GM10847 (cell line): ENCODE results near the gene GRM4.

ENCODE experiments used
- POLR2A ChIP-seq: IDR thresholded peaks from 2 replicates; pipeline ENCODE4 v1.6.1; 2011; ENCODE audit not compliant: insufficient read length; ENCODE audit errors: extremely low read depth

GRM4 gene

DNA sequence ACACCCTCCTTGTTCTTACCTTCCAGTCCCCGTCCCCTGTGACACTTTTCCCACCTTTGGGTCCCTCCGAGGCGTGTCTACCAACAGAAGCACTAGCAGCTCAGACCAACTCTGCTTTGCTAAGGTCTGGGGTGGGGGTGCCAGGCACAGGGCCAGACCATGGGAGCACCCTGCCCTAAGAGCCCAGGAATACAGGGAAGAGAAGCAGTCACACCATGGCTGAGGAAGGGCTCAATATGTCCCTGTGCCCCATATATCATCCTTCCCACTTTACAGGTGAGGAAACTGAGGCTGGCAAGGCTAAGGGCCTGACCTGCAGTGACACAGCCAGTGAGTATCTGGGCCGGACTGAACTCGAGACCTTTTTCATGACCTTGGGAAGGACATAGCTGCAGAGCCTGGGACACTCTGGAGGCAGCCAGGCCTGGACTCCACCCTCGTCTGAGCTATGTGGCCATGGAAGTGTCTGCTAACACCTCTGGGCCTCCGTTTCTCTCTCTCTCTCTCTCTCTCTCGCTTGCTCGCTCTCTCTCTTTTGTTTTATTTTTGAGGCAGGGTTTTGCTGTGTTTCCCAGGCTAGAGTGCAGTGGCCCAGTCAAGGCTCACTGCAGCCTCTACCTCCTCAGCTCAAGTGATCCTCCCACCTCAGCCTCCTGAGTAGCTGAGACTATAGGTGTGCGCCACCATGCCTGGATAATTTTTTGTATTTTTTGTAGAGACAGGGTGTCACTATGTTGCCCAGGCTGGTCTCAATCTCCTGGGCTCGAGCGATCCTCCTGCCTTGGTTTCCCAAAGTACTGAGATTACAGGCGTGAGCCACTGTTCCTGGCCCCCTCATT lies 156.7 kb downstream of the GRM4 start:
- no peak for TF ChIP-seq POLR2A

DNA sequence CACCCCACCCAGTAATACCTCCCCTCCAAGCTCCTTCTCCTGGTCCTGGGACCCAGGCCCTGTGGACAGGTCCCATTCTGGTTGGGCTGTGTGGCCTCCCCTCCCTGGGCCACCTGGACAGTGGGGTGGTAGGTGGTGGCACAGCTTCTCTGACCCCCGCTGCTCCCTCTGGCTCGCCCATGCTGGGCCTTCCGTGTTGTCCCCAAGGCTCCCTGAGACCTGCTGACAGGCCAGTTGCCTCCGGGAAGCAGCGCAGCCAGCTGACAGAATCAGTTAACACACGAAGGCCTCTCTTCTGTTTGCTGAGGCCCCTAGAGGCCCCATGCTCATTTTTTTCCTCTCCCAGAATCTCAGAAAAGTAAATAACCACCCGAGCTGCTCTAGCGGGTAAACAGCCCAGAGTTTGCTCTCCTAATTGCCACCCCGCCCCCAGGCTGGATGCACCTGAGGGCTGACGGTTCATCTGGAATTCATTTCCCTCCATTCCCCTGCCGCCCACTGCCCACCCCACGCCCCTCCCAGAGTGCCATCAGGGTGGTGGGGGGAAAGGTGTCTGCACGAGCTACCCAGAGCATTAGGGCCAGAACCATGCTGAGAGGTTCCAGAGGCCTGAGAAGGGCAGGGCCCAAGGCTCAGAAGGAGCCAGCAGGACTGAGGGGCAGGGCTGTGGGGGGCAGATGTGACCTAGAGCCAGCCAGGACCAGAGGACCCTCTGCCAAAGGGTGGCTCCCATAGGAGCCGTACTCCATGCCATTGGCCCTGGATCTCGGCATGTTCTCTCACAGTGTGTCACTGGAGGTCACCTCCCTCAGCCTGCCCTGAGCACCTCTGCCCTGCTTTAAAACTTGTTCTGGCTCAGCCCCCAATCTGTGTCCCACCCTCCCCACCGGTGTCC lies 157.5 kb downstream of the GRM4 start:
- no peak for TF ChIP-seq POLR2A

DNA sequence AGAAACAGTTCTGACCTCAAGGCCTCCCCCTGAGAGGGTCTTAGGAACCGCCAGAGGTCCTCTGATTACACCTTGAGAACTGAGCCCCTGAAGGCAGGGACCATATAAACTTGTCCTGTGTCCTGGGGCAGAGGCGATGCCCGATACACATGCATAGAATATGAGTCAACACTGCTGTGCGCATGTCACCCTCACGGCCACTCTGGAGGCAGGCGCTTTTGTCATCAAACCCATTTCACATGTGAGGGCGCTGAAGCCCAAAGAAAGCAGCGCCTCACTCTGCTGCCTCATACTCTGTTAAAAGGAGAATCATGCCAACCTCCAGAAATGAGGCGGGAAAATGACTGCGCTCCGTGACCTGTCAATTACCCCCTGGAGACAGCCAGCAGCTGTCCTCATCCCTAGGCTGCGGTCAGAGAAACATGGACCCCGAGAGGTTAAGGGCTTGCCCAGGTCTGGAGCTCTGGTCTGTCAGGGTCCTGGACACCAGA lies 158.3 kb downstream of the GRM4 start:
- no peak for TF ChIP-seq POLR2A

DNA sequence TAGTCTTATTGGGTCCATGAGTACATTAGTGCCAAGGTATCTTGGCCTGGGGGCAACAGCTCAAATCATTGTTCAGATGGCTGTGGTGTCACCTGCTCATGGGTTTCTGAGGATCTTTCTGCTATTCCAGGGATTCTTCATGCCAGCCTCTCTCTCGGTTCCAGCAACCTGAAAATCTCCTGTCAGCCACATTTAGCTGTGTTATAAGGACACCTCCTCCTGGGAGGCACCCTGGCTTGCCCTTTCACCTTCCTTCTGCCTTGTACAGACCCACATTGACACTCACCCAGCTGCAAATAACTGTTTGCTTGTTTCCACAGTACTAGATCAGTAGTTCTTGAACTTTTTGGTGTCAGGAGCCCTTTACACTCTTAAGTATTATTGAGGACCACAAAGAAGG lies 159.9 kb downstream of the GRM4 start:
- no peak for TF ChIP-seq POLR2A

DNA sequence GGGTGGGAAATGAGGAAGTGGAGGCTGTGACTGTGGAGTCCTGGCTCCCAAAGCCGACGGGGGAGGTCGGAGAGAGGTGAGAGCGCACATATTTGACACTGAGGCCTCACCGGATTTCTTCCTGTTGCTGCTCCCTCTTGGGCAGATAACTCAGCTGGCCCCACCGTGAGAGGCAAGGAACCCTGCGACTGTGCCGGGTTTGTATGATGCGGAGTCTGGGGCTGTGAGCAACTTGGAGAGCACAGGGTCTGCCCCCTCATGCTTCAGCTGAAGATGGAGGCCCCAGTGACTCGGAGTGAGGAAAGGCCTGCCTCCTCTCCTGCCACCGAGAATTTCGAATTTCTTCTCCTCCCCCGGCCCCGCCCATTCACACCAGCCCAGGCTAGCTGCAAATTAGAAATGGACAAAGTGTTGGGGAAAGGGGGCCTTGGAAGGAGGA lies 160.6 kb downstream of the GRM4 start:
- no peak for TF ChIP-seq POLR2A

DNA sequence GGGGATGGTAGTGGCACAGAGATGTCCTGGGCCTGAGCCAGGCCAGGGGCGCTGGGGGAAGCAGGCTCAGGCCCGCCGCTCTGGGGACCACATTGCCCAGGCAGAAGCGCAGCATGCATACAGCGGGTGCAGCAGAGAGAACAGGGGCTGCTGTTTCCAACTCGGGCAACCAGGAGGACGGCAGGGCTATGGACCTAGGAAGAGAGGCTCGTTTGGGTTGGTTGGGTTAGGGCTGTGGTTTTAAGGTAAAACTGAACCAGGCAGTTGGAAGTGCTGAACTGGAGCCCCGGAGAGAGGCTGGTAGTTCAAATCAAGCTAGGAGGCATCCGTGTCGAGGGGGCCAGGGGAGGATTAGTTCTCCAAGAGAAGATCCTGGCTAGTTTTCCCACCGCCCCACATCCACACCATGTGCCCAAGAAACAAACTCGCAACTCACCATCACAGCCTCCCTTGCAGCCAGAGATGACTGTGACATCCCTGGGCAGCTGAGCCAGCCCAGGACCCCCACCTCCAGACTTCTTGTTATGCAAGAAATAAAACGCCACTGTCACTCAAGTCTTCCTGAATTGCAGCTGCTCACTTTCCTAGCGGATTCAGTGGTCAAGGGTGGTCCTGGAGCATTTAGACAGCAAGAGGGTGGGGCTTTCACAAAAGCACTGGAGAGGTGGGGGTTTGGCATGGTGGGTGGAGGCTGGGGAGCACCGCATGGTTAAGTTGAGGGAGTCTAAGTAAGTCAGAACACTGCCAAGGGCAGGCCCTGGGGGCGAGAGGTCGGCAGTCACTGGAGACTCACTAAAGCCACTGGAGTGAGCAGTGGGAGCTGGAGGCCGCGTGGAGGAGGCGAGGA lies 161.2 kb downstream of the GRM4 start:
- TF ChIP-seq POLR2A = no peak

DNA sequence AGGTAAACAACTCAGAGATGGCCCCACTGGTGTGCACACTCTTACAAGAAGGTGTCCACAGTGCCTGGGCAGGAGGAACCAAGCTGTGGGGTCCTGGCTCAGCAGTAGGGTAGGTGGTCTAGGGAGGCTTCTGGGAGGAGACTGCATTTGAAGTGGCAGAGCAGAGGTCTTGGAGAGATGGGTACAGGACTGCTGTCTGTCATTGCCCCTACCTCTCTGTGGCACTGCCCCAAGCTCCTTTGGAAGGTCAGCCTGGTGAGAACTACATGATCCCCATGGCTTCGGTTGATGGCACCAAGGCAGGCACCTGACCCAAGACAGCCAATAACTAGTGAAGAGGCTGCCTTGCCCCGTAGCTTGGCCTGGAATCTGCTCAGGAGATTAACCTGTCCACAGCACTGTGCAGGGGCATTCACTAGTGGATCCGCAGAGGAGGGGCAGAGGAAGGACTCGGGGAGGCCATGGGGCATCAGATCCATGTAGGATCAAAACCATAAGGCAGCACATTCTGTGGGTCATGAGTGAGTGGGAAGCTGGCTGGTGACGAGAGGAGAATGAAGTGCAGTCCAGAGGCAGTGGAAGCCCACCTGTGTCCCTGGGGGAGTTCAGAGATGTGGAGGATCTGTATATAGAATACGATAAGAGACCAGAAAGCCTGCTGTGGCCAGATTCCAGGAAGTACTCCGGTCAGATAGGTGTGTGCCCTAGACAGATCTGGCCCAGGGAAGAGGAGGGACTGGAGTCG lies 162.0 kb downstream of the GRM4 start:
- TF ChIP-seq POLR2A = no peak

DNA sequence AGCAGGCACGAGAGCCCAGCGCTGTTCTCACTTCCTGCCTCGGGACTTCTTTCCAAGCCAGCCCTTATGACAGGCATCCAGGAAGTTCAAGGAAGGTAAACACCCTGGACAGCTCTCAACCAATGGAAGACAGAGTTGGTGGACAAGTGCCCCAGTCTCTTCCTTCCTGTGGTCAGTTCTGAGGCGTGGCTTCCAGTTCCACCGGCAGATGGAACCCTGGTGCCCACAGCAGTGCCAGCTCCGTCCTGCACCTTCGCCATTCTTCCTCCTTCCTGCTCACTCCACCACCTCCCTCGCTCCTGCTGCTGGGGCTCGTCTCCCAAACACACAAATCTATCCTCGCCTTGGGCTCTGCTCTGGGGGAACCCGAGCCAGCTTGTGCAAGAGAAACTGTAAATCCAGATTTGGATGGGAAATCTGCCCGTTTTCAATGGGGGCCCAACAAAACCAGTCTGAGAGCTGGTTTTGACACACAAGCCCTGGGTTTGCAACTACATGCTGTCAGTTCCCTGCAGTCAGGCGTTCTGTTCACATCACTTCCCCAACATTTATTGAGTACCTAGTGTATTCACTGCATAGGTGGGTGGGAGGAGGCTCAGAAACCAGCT lies 162.7 kb downstream of the GRM4 start:
- TF ChIP-seq POLR2A = no peak

DNA sequence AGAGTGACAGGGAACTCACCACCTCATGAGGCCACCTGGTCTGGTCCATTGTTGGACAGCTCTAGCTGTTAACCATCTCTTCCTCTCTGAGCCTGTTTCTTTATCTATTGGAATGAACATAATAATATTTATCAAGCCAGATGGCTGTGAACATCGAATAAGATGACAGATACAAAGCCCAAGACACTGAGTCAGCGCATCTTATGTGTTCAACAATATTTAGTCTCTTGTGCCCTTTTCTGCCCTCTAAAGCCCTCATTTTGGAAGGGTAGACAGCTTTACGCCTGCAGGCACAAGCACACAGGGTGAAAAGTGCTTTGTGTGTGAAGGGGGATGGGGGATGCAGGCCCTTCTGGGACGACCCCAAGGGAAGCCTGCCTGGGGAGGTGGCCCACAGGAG lies 164.0 kb downstream of the GRM4 start:
- no peak for TF ChIP-seq POLR2A

DNA sequence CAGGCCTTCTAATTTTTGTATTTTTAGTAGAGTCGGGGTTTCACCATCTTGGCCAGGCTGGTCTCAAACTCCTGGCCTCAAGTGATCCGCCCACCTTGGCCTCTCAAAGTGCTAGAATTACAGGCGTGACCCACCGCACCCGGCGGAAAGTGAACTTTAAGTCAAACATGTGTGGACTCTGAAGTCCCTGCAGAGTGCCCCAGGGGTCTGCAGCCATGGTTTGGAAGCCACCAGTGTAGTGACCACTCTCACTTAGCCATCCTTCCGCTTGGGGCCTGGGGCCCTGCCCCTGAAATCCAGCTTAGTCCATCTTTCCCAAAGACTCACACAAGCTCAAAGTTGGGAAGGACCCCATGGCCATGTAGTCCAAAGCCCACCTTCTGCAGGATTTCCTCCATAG lies 164.5 kb downstream of the GRM4 start:
- no peak for TF ChIP-seq POLR2A

DNA sequence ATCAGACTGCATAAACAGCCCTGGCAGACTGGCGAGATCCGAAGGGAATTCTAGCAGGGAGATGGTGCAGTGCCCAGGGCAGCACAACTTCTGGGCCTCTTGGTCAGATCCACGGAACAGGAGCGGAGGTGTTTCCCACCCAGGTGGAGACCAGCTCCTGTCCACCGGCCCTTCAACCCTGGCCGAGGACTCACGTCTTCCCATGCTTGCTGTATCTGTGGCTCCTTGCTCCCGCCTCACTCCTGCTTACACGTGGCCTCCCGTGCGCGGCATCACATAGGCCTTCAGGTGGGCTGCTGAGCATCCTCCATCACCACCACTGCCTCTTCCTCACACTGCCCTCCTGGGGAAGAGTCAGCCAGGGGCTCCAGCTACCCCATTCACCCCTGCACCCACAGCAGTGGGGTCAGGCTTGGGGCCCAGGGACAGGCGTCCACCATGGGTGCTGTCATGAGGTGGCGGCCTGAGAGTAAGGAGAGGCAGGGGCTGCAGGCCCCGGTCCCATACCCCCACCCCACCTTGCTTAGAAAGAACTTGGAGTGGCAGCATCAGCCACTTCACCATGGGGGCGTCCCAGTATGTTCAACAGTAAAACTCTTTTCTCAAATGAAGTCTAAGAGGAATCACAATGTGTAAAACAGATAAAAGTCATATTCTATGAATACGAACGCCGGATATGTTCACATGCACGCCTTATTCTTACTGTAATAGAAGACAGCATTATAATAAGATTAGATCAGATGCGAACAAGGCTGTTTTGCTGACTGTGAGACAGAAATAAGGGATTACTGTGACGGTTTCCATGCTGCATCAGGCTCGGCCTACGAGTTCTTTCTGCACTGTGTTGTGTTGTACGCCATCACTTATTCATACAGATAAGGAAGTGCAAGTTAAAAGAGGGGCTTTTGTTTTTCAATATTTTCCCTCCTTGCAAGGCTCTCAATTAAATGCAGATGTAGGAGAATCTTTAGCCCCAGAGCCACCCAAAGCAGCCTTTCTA lies 165.4 kb downstream of the GRM4 start:
- TF ChIP-seq POLR2A = no peak

DNA sequence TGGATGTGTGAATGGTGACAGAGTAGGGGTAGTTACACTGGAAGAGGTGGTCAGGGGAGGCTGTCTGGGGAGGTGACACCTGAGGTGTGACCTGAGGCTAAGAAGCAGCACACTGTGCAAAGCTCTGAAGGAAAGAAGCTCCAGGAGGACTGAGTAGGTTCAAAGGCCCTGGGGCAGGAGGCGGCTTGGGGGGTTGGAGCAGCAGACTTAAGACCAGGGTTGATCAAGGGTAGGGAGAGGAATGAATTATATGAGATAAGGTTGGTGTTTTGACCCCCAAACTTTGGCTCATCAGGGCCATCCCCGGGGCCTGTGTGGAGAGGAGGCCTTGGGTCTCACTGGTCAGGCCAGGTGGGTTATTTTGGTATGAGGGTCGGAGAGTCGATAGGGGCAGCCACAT lies 166.1 kb downstream of the GRM4 start:
- no peak for TF ChIP-seq POLR2A

DNA sequence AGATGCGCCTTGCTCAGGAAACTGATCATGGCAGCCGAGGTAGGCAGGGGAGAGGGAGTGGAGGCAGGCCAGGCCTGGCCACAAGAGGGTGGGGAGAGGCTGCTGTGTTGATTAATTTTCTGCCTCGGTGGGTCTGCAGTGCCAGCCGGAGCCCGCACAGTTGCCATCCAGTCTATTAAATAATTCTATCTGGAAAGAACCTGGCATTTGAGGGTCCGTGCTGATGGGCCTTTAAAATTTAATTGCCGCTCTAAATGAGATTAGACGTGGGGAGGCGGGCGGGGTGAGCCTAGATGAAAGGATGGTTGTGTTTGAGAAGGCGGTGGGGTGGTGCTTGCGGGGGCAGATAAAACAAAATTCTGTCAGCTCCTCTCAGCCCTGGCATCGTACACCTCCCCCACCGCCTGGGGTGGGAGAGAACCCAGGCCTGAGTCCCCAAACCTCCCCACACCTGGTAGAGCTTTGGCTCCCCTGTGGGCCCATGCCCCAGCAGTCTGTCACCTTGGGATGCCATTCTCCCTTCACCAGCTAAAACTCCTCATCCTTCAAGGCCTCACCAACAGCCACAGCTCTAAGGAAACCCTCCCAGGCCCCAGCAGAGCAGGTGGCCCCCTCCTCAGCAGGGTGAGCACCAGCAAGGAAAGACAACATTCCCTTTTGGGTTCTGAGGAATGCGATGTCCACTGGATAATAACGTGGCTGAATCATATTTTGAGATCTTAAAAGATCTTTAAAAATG lies 167.3 kb downstream of the GRM4 start:
- no peak for TF ChIP-seq POLR2A
